Erythroblast (primary cell): ENCODE measurements around the gene CD80.

ENCODE experiments used
- DNase-seq, 2 experiments: peaks; one replicate each; lab custom pipeline; 2025; lab: John Stamatoyannopoulos, UW
- GATA1 ChIP-seq: IDR thresholded peaks from 2 replicates; pipeline ENCODE4 v1.6.1; 2011; ENCODE audit warnings: low read depth, mild to moderate bottlenecking, control low read depth, low read length, moderate library complexity
- POLR2A ChIP-seq: IDR thresholded peaks from 2 replicates; pipeline ENCODE4 v1.6.1; 2011; ENCODE audit warnings: mild to moderate bottlenecking, low read length

Gene CD80

GRCh38 chr3:119508172-119508845 is 51.1 kb downstream of the CD80 start:
- DNase-seq, result peak; percentile 20 to 61
- TF ChIP-seq GATA1 (no peak), POLR2A (no peak)

DNA sequence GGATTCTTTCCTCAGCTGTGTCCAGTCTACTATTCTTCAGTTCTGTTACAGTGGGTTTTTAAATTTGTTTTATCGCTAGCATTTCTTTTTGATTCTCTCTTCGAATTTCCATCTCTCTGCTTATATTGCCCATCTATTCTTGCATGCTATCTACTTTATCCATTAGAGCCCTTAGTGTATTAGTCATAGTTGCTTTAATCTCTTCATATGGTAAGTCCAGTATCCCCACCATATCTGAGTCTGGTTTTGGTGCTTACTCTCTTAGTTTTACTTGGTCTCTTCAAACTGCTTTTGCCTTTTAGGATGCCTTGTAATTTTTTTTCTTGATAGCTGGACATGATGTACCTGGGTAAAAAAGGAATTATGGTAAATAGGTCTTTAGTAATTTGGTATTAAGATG is 52.0 kb downstream of the CD80 start:
- DNase-seq, result no peak
- TF ChIP-seq GATA1, result no peak
- TF ChIP-seq POLR2A, result no peak

GRCh38 chr3:119506631-119507030 is 52.8 kb downstream of the CD80 start:
- DNase-seq, result no peak
- no peak for TF ChIP-seq POLR2A
- TF ChIP-seq GATA1, result no peak

GRCh38 chr3:119500901-119501300 is 58.5 kb downstream of the CD80 start:
- TF ChIP-seq GATA1 (no peak), POLR2A (peak; percentile 45)
- peak; percentile 14 to 16 for DNase-seq

DNA sequence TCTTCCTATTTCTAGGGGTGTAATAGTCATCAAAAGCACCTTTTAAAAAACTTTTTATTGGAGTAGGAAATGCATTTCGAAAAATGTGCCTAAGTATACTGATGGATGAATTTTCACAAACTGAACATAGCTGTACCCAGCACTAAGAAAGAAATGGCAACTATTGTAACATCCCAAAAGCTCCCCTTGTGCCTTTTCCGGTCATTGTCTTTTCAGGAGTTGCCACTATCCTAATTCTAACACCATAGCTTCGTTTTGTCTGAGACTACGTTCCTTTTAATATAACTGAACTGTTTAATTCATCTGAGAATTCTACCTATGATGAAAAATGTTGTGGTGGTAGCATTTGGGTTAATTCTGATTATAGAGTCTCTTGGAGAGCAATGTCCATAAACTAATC is 59.1 kb downstream of the CD80 start:
- TF ChIP-seq GATA1 (no peak), POLR2A (no peak)
- no peak for DNase-seq

DNA sequence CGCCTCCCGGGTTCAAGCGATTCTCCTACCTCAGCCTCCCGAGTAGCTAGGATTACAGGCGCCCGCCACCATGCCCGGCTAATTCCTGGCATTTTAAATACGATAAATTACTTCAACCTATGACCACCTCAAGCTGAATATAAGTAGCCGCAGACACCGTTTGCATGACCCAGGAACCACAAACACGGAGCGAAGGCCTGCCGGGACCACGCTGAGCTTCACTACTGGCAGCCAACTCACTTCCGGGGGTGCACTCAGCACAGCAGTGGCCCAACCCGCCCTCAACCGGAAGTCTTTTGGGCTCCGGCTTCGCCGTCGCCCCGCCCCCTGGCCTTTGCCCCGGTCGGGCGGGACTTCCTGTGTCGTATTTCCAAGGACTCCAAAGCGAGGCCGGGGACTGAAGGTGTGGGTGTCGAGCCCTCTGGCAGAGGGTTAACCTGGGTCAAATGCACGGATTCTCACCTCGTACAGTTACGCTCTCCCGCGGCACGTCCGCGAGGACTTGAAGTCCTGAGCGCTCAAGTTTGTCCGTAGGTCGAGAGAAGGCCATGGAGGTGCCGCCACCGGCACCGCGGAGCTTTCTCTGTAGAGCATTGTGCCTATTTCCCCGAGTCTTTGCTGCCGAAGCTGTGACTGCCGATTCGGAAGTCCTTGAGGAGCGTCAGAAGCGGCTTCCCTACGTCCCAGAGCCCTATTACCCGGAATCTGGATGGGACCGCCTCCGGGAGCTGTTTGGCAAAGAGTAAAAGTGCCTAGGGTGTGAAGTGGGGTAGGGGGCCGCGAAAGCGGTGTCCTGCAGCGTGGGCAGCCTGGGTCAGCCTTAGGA is 61.0 kb downstream of the CD80 start, which contains the start of gene TIMMDC1:
Gene TIMMDC1 (plus strand): TSS at position 362 of the 826 bp plus-strand sequence. CDS start 187 bp downstream, at position 549.
- TF ChIP-seq POLR2A (peak; percentile 97), GATA1 (no peak)
- DNase-seq, result peak; percentile 97

DNA sequence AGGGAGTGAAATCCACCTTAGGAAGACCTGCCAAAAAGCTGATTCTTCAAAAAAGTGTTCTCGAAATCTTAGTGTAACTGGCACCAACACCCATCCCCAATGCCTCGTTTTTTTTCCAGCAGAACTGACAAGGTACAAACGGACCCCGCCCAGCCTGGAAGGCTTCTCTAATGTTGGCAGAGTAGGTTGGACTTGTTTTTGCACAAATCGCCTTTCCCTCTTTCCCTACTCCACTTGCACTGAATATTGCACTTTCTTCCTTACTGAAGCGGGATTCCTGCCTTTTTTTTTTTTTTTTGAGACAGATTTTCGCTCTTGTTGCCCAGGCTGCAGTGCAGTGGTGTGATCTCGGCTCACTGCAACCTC is 61.6 kb downstream of the CD80 start:
- TF ChIP-seq POLR2A, result no peak
- TF ChIP-seq GATA1, result no peak
- DNase-seq, result peak; percentile 52 to 61

DNA sequence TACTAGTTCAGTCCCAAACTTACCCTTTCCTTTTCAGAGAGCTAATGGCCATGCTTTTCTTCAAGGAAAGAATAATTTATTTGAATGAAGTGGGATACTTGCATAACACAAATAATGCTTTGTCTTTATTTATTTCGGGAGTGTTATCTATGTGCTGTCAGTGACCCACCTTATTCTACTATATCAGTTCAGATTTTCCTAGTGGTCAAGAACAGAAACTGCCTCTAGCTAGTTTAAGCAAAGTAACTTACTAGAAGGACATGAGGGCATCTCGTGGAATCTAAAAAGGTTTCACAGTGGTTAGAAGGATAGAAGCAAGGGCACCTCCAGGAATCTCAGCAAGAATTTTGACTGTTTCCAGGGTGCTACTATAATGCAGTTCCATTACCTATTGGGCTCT is 64.8 kb downstream of the CD80 start:
- TF ChIP-seq POLR2A, result no peak
- TF ChIP-seq GATA1, result no peak
- no peak for DNase-seq

- no peak for DNase-seq
- TF ChIP-seq GATA1, result no peak
- TF ChIP-seq POLR2A, result no peak
These were observed 66.6 kb downstream of the CD80 start for GRCh38 chr3:119492810-119493209.

GRCh38 chr3:119492128-119492527 is 67.3 kb downstream of the CD80 start:
- no peak for TF ChIP-seq POLR2A
- TF ChIP-seq GATA1, result no peak
- no peak for DNase-seq

GRCh38 chr3:119490153-119490552 is 69.3 kb downstream of the CD80 start:
- DNase-seq, result no peak
- TF ChIP-seq POLR2A, result no peak
- no peak for TF ChIP-seq GATA1

DNA sequence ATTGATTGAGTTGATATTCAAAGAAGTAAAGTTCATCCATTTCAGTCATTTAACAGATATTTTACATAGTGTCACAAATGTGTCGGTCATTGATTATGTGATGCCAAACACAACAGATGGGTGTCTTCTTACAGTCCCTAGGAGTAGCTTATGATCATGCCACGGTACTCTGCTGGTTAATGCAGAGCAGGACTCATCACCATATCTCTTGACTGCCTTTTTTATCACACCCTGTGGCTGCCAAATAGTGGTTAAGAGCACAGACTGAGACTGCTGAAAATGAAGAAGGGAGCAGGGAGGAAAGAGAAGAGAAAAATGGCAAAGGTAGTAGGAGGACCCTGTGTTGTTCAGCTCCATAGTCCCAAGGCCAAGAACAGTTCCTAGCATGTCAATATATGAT is 73.9 kb downstream of the CD80 start:
- no peak for DNase-seq
- no peak for TF ChIP-seq POLR2A
- no peak for TF ChIP-seq GATA1

GRCh38 chr3:119483101-119483500 is 76.3 kb downstream of the CD80 start:
- TF ChIP-seq POLR2A, result no peak
- DNase-seq, result no peak

- no peak for DNase-seq
- no peak for TF ChIP-seq GATA1
- no peak for TF ChIP-seq POLR2A
These were observed 78.3 kb downstream of the CD80 start for GRCh38 chr3:119481079-119481478.
